VCaP (cell line): Measurements from ENCODE around the gene SH3PXD2B.
"Not testable (repeated sequence)": the region's sequence is repeated elsewhere in the genome, so short reads cannot be mapped to it uniquely, and the experiment has no call there.

Experiments
- H3K27ac ChIP-seq: fragments of 450-650 bp; 2 replicates; pipeline ENCODE4 v1.5.1; 2017
- CTCF ChIP-seq: fragments of 450-650 bp; conservative IDR thresholded peaks from 2 replicates; pipeline ENCODE4 v1.5.1; 2017; ENCODE audit warnings: mild to moderate bottlenecking, moderate library complexity

SH3PXD2B gene

GRCh38 chr5:172339264-172340180, 114.8 kb downstream of the SH3PXD2B start:
- no peak overlapping the region for H3K27ac ChIP-seq
- TF ChIP-seq CTCF, result no peak

GRCh38 chr5:172336676-172337285, 117.5 kb downstream of the SH3PXD2B start:
- H3K27ac ChIP-seq, result no peak overlapping the region
- no peak for TF ChIP-seq CTCF

- no peak overlapping the region for H3K27ac ChIP-seq
- TF ChIP-seq CTCF, result no peak
These were observed 118.1 kb downstream of the SH3PXD2B start for GRCh38 chr5:172336264-172336663.

GRCh38 chr5:172335721-172336120, 118.6 kb downstream of the SH3PXD2B start:
- H3K27ac ChIP-seq, result no peak overlapping the region
- TF ChIP-seq CTCF, result no peak

GRCh38 chr5:172334641-172335040, 119.7 kb downstream of the SH3PXD2B start:
- H3K27ac ChIP-seq, result no peak overlapping the region
- TF ChIP-seq CTCF, result no peak

- no peak for TF ChIP-seq CTCF
These were observed 120.1 kb downstream of the SH3PXD2B start for GRCh38 chr5:172334196-172334595.

GRCh38 chr5:172326901-172327300, 127.4 kb downstream of the SH3PXD2B start:
- not testable (repeated sequence) for H3K27ac ChIP-seq

More at GRCh38 chr5:172334196-172334595, 120.1 kb downstream of the SH3PXD2B start:
- H3K27ac ChIP-seq, result no peak overlapping the region

- H3K27ac ChIP-seq, result no peak overlapping the region
- no peak for TF ChIP-seq CTCF
These were observed 128.9 kb downstream of the SH3PXD2B start for GRCh38 chr5:172325452-172325851.
